GM12878 (cell line): ENCODE results near the gene ARHGAP12. TPM values are rescaled to one million over a fixed set of nuclear protein-coding genes. Genes with fewer than 3 reads are reported as not detected.

Experiments used
- CREM ChIP-seq: IDR thresholded peaks from 2 replicates; pipeline ENCODE4 v1.6.1; 2014; ENCODE audit warnings: antibody characterized with exemption, low read depth
- ESRRA ChIP-seq: IDR thresholded peaks from 2 replicates; pipeline ENCODE4 v1.6.1; 2012; ENCODE audit warnings: mild to moderate bottlenecking, low read length, improper control_type of control experiment
- FOS ChIP-seq: IDR thresholded peaks from 3 replicates; pipeline ENCODE4 v1.6.1; 2011; ENCODE audit warnings: borderline replicate concordance; ENCODE audit not compliant: insufficient read length; ENCODE audit errors: extremely low read depth
- GATAD2B ChIP-seq: fragments of 450-650 bp; conservative IDR thresholded peaks from 2 replicates; pipeline ENCODE4 v1.6.1; 2017; ENCODE audit warnings: low read depth, mild to moderate bottlenecking, moderate library complexity
- HDAC2 ChIP-seq: fragments of 200-600 bp; sonication (generic); IDR thresholded peaks from 2 replicates; pipeline ENCODE4 v1.6.1; 2017
- IRF4 ChIP-seq: IDR thresholded peaks from 2 replicates; pipeline ENCODE4 v1.6.1; 2011; ENCODE audit warnings: low read depth, low read length
- MEF2B ChIP-seq: fragments of 450-650 bp; IDR thresholded peaks from 2 replicates; pipeline ENCODE4 v1.6.1; 2018; ENCODE audit warnings: mild to moderate bottlenecking, moderate library complexity; ENCODE audit not compliant: partially characterized antibody, poor library complexity, severe bottlenecking
- MTA2 ChIP-seq: fragments of 450-650 bp; IDR thresholded peaks from 2 replicates; pipeline ENCODE4 v1.6.1; 2016; ENCODE audit warnings: low read depth, mild to moderate bottlenecking, moderate library complexity
- MYB ChIP-seq: fragments of 150-350 bp; IDR thresholded peaks from 2 replicates; pipeline ENCODE4 v1.6.1; 2014; ENCODE audit warnings: mild to moderate bottlenecking, low read depth, low read length, borderline replicate concordance
- NFXL1 ChIP-seq: fragments of 450-650 bp; IDR thresholded peaks from 2 replicates; pipeline ENCODE4 v1.6.1; 2017; ENCODE audit warnings: antibody characterized with exemption, mild to moderate bottlenecking, borderline replicate concordance
- NR2C1 ChIP-seq: fragments of 450-650 bp; IDR thresholded peaks from 2 replicates; pipeline ENCODE4 v1.6.1; 2017; ENCODE audit warnings: antibody characterized with exemption, mild to moderate bottlenecking, moderate library complexity
- POLR2AphosphoS5 ChIP-seq: IDR thresholded peaks from 2 replicates; pipeline ENCODE4 v1.6.1; 2011; ENCODE audit warnings: mild to moderate bottlenecking, low read length, inconsistent platforms
- RAD21 ChIP-seq: IDR thresholded peaks from 2 replicates; pipeline ENCODE4 v1.6.1; 2011; ENCODE audit warnings: mild to moderate bottlenecking, low read depth, low read length, moderate library complexity; ENCODE audit not compliant: insufficient read depth
- SMARCA5 ChIP-seq: fragments of 450-650 bp; IDR thresholded peaks from 2 replicates; pipeline ENCODE4 v1.6.1; 2017; ENCODE audit warnings: mild to moderate bottlenecking
- SMC3 ChIP-seq: IDR thresholded peaks from 2 replicates; pipeline ENCODE4 v1.6.1; 2011; ENCODE audit warnings: low read length, improper control_type of control experiment, borderline replicate concordance
- STAT1 ChIP-seq: fragments of 450-650 bp; conservative IDR thresholded peaks from 2 replicates; pipeline ENCODE4 v1.6.1; 2014; ENCODE audit warnings: antibody characterized with exemption, mild to moderate bottlenecking
- SUPT20H ChIP-seq: IDR thresholded peaks from 2 replicates; pipeline ENCODE4 v1.6.1; 2011; ENCODE audit warnings: low read depth, mild to moderate bottlenecking, low read length, moderate library complexity, borderline replicate concordance; ENCODE audit not compliant: control insufficient read depth
- TCF3 ChIP-seq: IDR thresholded peaks from 2 replicates; pipeline ENCODE4 v1.6.1; 2012; ENCODE audit warnings: low read depth, mild to moderate bottlenecking, low read length, borderline replicate concordance; ENCODE audit not compliant: insufficient read depth
- ZNF384 ChIP-seq: IDR thresholded peaks from 2 replicates; pipeline ENCODE4 v1.6.1; 2012; ENCODE audit warnings: low read depth, mild to moderate bottlenecking, low read length, improper control_type of control experiment, borderline replicate concordance
- polyA plus RNA-seq, 11 experiments: library from polyadenylated mRNA; depleted of rRNA in 4 of 11; unstranded in 6 of 11; stranded (reverse) in 5 of 11; fragments of >200 nt; fragmentation: Nextera tagmentation in 4 of 11; fragmentation: Illumina TruSeq in 1 of 11; extraction: Ambion mirVana in 4 of 11; extraction: Trizol in 1 of 11; gene quantifications; 1 replicate in 1 of 11; 2 replicates in 10 of 11; pipeline versions ENCODE4 v1.2.1 to v1.2.3, GENCODE V29; 2011 to 2016; ENCODE audit warnings: inconsistent platforms in 2 of 11, missing spikeins in 2 of 11, low read depth in 1 of 11
- total RNA-seq, 4 experiments: library from RNA; depleted of rRNA in 3 of 4; stranded (reverse); fragments of >200 nt in 3 of 4; fragmentation: Illumina TruSeq in 1 of 4; extraction: Trizol in 1 of 4; gene quantifications; 2 replicates each; pipeline versions ENCODE4 v1.2.1 to v1.2.3, GENCODE V29; 2013 to 2021
- TF ChIP-seq, protein P1 (sequence below): fragments of 450-650 bp; IDR thresholded peaks from 2 replicates; pipeline ENCODE4 v1.6.1; 2016; ENCODE audit warnings: mild to moderate bottlenecking
- TF ChIP-seq, protein P2 (sequence below): IDR thresholded peaks from 2 replicates; pipeline ENCODE4 v1.6.1; 2011; ENCODE audit warnings: borderline replicate concordance, low read depth, mild to moderate bottlenecking, moderate library complexity, low read length; ENCODE audit not compliant: insufficient read depth, poor library complexity, severe bottlenecking
- TF ChIP-seq, protein P3 (sequence below): fragments of 450-650 bp; formaldehyde crosslinking; IDR thresholded peaks from 2 replicates; pipeline ENCODE4 v1.4.0; 2022; ENCODE audit warnings: mild to moderate bottlenecking, moderate library complexity
- TF ChIP-seq, protein P4 (sequence below): IDR thresholded peaks from 2 replicates; pipeline ENCODE4 v1.6.1; 2011; ENCODE audit warnings: mild to moderate bottlenecking, low read depth, low read length, moderate library complexity; ENCODE audit not compliant: insufficient replicate concordance

ARHGAP12 gene
- total and polyA plus RNA-seq, 10 of the 15 experiments (the other 5 are each of a cell fraction or from before 2014, with no cell fraction given), result 5.4 to 15.6 (median 8.5) TPM

DNA sequence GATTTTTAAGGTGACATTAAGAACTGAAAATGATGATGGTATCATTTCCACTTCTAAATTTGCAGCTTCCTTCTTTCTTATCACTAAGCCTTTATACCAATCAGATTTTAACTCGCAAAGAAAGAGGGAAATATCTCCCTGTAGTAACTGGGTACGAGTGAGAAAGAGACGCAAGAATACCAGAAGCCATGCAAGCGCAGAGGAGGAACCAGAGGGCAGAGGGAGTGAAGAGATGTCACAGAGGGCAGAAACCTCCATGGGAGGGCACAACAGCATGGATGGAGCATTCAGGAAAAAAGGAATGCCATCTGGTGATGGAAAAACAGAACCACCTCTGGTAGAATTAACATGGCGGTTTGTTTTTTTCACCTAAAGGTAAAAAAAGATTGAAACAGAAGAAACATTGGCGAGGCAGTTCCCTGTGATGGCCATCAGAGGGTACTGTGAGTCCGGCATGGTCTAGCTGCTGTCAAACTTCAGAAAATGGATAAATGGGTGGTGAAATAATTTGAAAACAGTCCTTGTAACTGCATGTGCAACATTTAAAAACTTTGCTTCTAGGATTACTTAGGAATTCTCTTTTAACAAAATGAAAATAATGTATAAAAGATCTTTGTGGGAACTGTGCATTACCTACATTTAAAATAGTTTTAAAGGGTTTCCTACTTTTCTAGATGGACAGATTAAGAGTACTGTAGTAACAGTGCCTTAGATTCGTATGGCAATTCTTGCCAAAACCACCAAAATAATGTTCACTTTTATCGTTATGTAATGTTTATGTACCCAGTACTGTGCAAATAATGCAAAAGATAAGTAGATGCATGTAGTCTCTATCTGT lies 91.8 kb downstream of the ARHGAP12 start (continued):
- TF ChIP-seq TCF3, result no peak
- TF ChIP-seq SUPT20H, result no peak
- no peak for TF ChIP-seq HDAC2
- TF ChIP-seq NR2C1, result no peak
- TF ChIP-seq, protein P1, sequence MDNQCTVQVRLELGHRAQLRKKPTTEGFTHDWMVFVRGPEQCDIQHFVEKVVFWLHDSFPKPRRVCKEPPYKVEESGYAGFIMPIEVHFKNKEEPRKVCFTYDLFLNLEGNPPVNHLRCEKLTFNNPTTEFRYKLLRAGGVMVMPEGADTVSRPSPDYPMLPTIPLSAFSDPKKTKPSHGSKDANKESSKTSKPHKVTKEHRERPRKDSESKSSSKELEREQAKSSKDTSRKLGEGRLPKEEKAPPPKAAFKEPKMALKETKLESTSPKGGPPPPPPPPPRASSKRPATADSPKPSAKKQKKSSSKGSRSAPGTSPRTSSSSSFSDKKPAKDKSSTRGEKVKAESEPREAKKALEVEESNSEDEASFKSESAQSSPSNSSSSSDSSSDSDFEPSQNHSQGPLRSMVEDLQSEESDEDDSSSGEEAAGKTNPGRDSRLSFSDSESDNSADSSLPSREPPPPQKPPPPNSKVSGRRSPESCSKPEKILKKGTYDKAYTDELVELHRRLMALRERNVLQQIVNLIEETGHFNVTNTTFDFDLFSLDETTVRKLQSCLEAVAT, result no peak
- TF ChIP-seq, protein P2, sequence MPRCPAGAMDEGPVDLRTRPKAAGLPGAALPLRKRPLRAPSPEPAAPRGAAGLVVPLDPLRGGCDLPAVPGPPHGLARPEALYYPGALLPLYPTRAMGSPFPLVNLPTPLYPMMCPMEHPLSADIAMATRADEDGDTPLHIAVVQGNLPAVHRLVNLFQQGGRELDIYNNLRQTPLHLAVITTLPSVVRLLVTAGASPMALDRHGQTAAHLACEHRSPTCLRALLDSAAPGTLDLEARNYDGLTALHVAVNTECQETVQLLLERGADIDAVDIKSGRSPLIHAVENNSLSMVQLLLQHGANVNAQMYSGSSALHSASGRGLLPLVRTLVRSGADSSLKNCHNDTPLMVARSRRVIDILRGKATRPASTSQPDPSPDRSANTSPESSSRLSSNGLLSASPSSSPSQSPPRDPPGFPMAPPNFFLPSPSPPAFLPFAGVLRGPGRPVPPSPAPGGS, result no peak
- no peak for TF ChIP-seq CREM
- no peak for TF ChIP-seq ESRRA
- TF ChIP-seq MTA2, result no peak
- TF ChIP-seq SMC3, result peak; percentile 59; the same call in 1 of the 2 replicates
- TF ChIP-seq, protein P3, sequence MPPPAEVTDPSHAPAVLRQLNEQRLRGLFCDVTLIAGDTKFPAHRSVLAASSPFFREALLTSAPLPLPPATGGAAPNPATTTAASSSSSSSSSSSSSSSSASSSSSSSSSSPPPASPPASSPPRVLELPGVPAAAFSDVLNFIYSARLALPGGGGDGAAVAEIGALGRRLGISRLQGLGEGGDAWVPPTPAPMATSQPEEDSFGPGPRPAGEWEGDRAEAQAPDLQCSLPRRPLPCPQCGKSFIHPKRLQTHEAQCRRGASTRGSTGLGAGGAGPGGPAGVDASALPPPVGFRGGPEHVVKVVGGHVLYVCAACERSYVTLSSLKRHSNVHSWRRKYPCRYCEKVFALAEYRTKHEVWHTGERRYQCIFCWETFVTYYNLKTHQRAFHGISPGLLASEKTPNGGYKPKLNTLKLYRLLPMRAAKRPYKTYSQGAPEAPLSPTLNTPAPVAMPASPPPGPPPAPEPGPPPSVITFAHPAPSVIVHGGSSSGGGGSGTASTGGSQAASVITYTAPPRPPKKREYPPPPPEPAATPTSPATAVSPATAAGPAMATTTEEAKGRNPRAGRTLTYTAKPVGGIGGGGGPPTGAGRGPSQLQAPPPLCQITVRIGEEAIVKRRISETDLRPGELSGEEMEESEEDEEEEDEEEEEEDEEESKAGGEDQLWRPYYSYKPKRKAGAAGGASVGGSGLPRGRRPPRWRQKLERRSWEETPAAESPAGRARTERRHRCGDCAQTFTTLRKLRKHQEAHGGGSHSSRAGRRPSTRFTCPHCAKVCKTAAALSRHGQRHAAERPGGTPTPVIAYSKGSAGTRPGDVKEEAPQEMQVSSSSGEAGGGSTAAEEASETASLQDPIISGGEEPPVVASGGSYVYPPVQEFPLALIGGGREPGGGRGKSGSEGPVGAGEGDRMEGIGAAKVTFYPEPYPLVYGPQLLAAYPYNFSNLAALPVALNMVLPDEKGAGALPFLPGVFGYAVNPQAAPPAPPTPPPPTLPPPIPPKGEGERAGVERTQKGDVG, result no peak
- TF ChIP-seq IRF4, result no peak
- TF ChIP-seq ZNF384, result no peak
- no peak for TF ChIP-seq STAT1
- no peak for TF ChIP-seq MYB
- TF ChIP-seq, protein P4, sequence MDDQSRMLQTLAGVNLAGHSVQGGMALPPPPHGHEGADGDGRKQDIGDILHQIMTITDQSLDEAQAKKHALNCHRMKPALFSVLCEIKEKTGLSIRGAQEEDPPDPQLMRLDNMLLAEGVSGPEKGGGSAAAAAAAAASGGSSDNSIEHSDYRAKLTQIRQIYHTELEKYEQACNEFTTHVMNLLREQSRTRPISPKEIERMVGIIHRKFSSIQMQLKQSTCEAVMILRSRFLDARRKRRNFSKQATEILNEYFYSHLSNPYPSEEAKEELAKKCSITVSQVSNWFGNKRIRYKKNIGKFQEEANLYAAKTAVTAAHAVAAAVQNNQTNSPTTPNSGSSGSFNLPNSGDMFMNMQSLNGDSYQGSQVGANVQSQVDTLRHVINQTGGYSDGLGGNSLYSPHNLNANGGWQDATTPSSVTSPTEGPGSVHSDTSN, result no peak
- no peak for TF ChIP-seq FOS
- TF ChIP-seq GATAD2B, result no peak
- no peak for TF ChIP-seq MEF2B
- TF ChIP-seq POLR2AphosphoS5, result no peak
- TF ChIP-seq NFXL1, result no peak
- peak; percentile 80 for TF ChIP-seq RAD21
- no peak for TF ChIP-seq SMARCA5
